Fibroblast of lung (primary cell): ENCODE measurements around the gene MICAL3.

ENCODE experiments used
- EZH2 ChIP-seq: IDR thresholded peaks from 2 replicates; pipeline ENCODE4 v1.5.1; 2012; ENCODE audit warnings: low read length, control low read depth, mild to moderate bottlenecking; ENCODE audit errors: missing control alignments
- TF ChIP-seq, protein P1 (sequence below), 2 donors: IDR thresholded peaks in 1 of 2; conservative IDR thresholded peaks in 1 of 2; 1 replicate in 1 of 2; 2 replicates in 1 of 2; pipeline ENCODE4 v1.5.1; 2011 to 2012; ENCODE audit warnings: low read length in 2 of 2, control low read depth in 1 of 2, inconsistent platforms in 1 of 2, low read depth in 1 of 2, mild to moderate bottlenecking in 1 of 2

DNA sequence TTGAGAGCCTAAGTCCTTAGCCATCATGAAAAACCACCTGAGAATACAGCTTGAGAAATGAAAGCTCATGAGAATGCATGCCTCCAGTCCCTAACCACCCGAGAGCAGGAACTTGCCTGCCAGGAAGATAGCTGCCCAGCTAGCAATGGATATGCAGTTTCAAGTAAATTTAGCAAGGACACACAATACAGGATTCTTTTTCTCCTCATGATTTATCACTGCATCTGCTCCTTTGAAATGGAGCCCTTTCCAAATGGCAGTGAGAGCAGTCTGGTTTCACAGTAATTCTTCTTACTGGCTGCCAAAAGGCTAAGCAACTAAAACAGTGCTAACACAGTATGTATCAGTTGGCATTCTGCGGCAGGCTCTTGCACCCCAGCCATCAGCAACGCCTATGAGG lies 109.9 kb downstream of the MICAL3 start:
- TF ChIP-seq, protein P1, sequence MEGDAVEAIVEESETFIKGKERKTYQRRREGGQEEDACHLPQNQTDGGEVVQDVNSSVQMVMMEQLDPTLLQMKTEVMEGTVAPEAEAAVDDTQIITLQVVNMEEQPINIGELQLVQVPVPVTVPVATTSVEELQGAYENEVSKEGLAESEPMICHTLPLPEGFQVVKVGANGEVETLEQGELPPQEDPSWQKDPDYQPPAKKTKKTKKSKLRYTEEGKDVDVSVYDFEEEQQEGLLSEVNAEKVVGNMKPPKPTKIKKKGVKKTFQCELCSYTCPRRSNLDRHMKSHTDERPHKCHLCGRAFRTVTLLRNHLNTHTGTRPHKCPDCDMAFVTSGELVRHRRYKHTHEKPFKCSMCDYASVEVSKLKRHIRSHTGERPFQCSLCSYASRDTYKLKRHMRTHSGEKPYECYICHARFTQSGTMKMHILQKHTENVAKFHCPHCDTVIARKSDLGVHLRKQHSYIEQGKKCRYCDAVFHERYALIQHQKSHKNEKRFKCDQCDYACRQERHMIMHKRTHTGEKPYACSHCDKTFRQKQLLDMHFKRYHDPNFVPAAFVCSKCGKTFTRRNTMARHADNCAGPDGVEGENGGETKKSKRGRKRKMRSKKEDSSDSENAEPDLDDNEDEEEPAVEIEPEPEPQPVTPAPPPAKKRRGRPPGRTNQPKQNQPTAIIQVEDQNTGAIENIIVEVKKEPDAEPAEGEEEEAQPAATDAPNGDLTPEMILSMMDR (conservative IDR thresholded peaks at IDR 0.05 in 1 of 2, IDR thresholded peaks at IDR 0.05 in 1 of 2; ENCODE audit: low read depth in 1 of 2, low read length in 2 of 2): no peak
- TF ChIP-seq EZH2: no peak
